DOHH2 (cell line): ENCODE data around the gene FEM1C.

Experiments used
- H3F3A ChIP-seq: fragments of 200-600 bp; sonication (generic), shearing (Covaris generic); 2 replicates; pipeline ENCODE4 v1.6.0; 2016; ENCODE audit warnings: antibody characterized with exemption, mild to moderate bottlenecking; ENCODE audit not compliant: control insufficient read depth, insufficient read depth
- H3K27ac ChIP-seq: fragments of 200-600 bp; sonication (generic); 2 replicates; pipeline ENCODE4 v1.5.1; 2014; ENCODE audit warnings: low read depth, mild to moderate bottlenecking, low read length, moderate library complexity
- H3K27me3 ChIP-seq: fragments of 200-600 bp; sonication (generic); 2 replicates; pipeline ENCODE4 v1.6.1; 2014; ENCODE audit warnings: mild to moderate bottlenecking, low read length, mixed read lengths; ENCODE audit not compliant: control insufficient read depth
- H3K36me3 ChIP-seq: fragments of 200-600 bp; sonication (generic); 2 replicates; pipeline ENCODE4 v1.6.1; 2014; ENCODE audit warnings: mild to moderate bottlenecking, low read length, moderate library complexity, mixed read lengths; ENCODE audit not compliant: control insufficient read depth
- H3K4me1 ChIP-seq: fragments of 200-600 bp; sonication (generic); 2 replicates; pipeline ENCODE4 v1.6.1; 2014; ENCODE audit warnings: mild to moderate bottlenecking, low read length, mixed read lengths; ENCODE audit not compliant: control insufficient read depth
- H3K4me2 ChIP-seq: fragments of 200-600 bp; sonication (generic); 2 replicates; pipeline ENCODE4 v1.6.0; 2014; ENCODE audit warnings: mild to moderate bottlenecking, low read length, moderate library complexity
- H3K4me3 ChIP-seq: fragments of 200-600 bp; sonication (generic); 2 replicates; pipeline ENCODE4 v1.5.1; 2014; ENCODE audit warnings: mild to moderate bottlenecking, low read length, mixed read lengths
- H3K79me2 ChIP-seq: fragments of 200-600 bp; sonication (generic); 2 replicates; pipeline ENCODE4 v1.6.1; 2014; ENCODE audit warnings: mild to moderate bottlenecking, low read length, mixed read lengths; ENCODE audit not compliant: control insufficient read depth
- H3K9me2 ChIP-seq: fragments of 200-600 bp; sonication (generic); replicated peaks from 2 replicates; pipeline ENCODE4 v1.6.1; 2014; ENCODE audit warnings: mild to moderate bottlenecking, low read length, mixed read lengths; ENCODE audit not compliant: control insufficient read depth
- H3K9me3 ChIP-seq: fragments of 200-600 bp; sonication (generic); 2 replicates; pipeline ENCODE4 v1.6.1; 2014; ENCODE audit warnings: antibody characterized with exemption, low read length, mixed read lengths; ENCODE audit not compliant: control insufficient read depth, insufficient read depth
- H4K20me1 ChIP-seq: fragments of 200-600 bp; sonication (generic); 2 replicates; pipeline ENCODE4 v1.6.0; 2014; ENCODE audit warnings: low read depth, mild to moderate bottlenecking, antibody characterized with exemption, low read length, moderate library complexity; ENCODE audit not compliant: control insufficient read depth, insufficient read depth
- EZH2phosphoT487 ChIP-seq: fragments of 200-600 bp; sonication (generic); IDR thresholded peaks from 2 replicates; pipeline ENCODE4 v1.6.1; 2017; ENCODE audit warnings: borderline replicate concordance, mild to moderate bottlenecking, antibody characterized with exemption, low read length, moderate library complexity, mixed read lengths
- TF ChIP-seq, protein P1 (sequence below): fragments of 200-600 bp; sonication (generic); IDR thresholded peaks from one replicate; pipeline ENCODE4 v1.5.1; 2014; ENCODE audit warnings: antibody characterized with exemption, mild to moderate bottlenecking, low read depth, low read length; ENCODE audit not compliant: poor library complexity, severe bottlenecking

FEM1C gene

DNA sequence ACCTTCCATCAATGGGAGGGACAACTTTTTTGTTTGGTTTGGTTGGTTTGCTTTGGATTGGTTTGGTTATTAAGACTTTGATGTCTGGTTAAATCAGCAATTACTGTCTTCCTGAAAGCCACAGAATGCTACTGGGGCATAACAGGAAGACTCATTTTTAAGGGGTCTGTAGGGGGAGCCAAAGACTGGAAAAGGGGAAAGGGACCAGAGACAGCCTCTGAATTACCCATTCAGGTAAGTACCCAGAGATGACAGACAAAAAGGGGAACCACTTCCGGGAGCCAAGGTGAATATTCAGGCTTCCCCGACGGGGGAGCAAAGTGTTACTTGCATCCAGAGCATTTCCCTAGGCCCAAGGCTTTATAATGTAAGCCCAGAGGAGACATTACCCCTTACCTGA lies 4.6 kb upstream of the FEM1C start:
- Histone ChIP-seq H4K20me1 (no peaks in the 10 kb centered on the region), H3K4me2 (no peak overlapping the region), H3K4me1 (peaks cover 6% of the 10 kb centered on the region), H3K36me3 (peaks cover 12% of the 10 kb centered on the region), H3K27me3 (no peaks in the 10 kb centered on the region), H3K4me3 (no peak overlapping the region), H3F3A (peaks cover 2% of the 10 kb centered on the region; the same call in 1 of the 2 replicates), H3K27ac (no peak overlapping the region), H3K79me2 (peaks cover 3% of the 10 kb centered on the region), H3K9me2 (no peaks in the 10 kb centered on the region), H3K9me3 (peaks cover 19% of the 10 kb centered on the region)
- TF ChIP-seq EZH2phosphoT487, result no peak
- TF ChIP-seq, protein P1, sequence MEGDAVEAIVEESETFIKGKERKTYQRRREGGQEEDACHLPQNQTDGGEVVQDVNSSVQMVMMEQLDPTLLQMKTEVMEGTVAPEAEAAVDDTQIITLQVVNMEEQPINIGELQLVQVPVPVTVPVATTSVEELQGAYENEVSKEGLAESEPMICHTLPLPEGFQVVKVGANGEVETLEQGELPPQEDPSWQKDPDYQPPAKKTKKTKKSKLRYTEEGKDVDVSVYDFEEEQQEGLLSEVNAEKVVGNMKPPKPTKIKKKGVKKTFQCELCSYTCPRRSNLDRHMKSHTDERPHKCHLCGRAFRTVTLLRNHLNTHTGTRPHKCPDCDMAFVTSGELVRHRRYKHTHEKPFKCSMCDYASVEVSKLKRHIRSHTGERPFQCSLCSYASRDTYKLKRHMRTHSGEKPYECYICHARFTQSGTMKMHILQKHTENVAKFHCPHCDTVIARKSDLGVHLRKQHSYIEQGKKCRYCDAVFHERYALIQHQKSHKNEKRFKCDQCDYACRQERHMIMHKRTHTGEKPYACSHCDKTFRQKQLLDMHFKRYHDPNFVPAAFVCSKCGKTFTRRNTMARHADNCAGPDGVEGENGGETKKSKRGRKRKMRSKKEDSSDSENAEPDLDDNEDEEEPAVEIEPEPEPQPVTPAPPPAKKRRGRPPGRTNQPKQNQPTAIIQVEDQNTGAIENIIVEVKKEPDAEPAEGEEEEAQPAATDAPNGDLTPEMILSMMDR, result peak; percentile 58

DNA sequence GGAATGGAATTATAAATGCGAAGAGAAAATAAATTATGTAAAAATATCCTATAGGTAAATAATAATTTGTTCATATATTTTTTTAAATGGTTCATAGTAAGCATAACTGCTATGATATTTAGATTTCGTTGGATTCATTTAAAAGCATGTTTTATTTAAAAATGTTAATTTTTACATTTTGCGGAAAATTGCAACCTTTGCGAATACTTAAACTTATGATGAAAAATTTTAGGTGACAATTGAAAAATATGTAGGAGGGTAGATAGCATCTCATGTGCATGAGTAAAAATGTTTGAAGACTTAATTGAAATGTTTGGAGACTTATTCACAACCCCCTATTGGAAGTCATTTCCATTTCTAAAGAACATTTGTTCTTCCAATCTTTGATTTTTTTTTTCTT lies 4.1 kb upstream of the FEM1C start:
- Histone ChIP-seq H3K27ac (no peak overlapping the region), H4K20me1 (no peaks in the 10 kb centered on the region), H3K27me3 (no peaks in the 10 kb centered on the region), H3F3A (peaks cover 2% of the 10 kb centered on the region; the same call in 1 of the 2 replicates), H3K79me2 (peaks cover 8% of the 10 kb centered on the region), H3K9me2 (no peaks in the 10 kb centered on the region), H3K4me3 (no peak overlapping the region), H3K4me1 (peaks cover 6% of the 10 kb centered on the region), H3K36me3 (peaks cover 13% of the 10 kb centered on the region), H3K9me3 (peaks cover 19% of the 10 kb centered on the region), H3K4me2 (no peak overlapping the region)
- TF ChIP-seq EZH2phosphoT487, result no peak
- TF ChIP-seq, protein P1, result no peak

DNA sequence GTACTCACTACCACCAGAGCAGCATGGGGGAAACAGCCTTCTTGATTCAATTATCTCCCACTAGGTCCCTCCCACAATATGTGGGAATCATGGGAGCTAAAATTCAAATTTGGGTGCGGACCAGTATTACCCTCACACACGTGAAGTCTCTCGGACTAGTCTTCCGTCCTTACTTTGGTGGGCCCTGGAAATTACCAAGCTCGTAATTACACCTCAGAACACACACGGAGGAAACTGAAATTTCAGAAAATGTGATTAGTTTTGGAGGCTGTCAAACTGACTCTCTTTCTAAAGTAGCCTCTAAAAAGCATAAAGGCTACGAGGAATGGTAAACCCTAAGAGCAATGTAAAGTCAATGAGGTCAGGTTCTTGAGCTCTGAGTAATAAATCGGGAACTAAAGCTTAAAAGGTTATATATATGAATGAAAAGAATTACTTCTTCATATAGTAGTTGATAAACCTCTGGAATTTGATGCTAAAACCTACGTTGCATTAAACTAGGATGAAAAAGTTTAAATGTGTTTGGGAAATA lies 842 bp upstream of the FEM1C start:
- Histone ChIP-seq H3K4me3 (peak overlapping the region; percentile 68), H3F3A (peaks cover 2% of the 10 kb centered on the region; the same call in 1 of the 2 replicates), H3K9me3 (peaks cover 19% of the 10 kb centered on the region), H3K27ac (peak overlapping the region; percentile 51), H3K79me2 (peaks cover 41% of the 10 kb centered on the region), H3K4me1 (peaks cover 33% of the 10 kb centered on the region), H3K36me3 (peaks cover 44% of the 10 kb centered on the region), H3K27me3 (no peaks in the 10 kb centered on the region), H3K4me2 (peak overlapping the region; percentile 67), H3K9me2 (no peaks in the 10 kb centered on the region), H4K20me1 (peaks cover 26% of the 10 kb centered on the region)
- no peak for TF ChIP-seq EZH2phosphoT487
- TF ChIP-seq, protein P1, result no peak
